Upper lobe of left lung (tissue), 4 donors: ENCODE data around the gene LMBRD2.

Source experiments
- CTCF ChIP-seq, 6 experiments: fragments of 450-650 bp in 4 of 6; fragments of 200-600 bp in 2 of 6; sonication (generic) in 2 of 6; IDR thresholded peaks; one replicate each; pipeline ENCODE4 v1.5.1; 2016 to 2019; ENCODE audit warnings: antibody characterized with exemption in 6 of 6
- POLR2A ChIP-seq, 4 donors: fragments of 450-650 bp; IDR thresholded peaks; one replicate each; pipeline ENCODE4 v1.5.1; 2016 to 2017; ENCODE audit warnings: antibody characterized with exemption in 4 of 4, mild to moderate bottlenecking in 2 of 4
- POLR2AphosphoS5 ChIP-seq, 2 donors: sonication (generic); formaldehyde crosslinking; IDR thresholded peaks; one replicate each; pipeline ENCODE4 v1.5.1; 2017; ENCODE audit warnings: antibody characterized with exemption in 2 of 2

- TF ChIP-seq CTCF (IDR thresholded peaks at IDR 0.05): no peak
- no peak for TF ChIP-seq POLR2A (IDR thresholded peaks at IDR 0.05)
- TF ChIP-seq POLR2AphosphoS5 (IDR thresholded peaks at IDR 0.05): no peak
These were observed 23.4 kb upstream of the LMBRD2 start for GRCh38 chr5:36175043-36175442.
